MM.1S (cell line): Measurements from ENCODE around the gene PATJ.

Experiments
- CTCF ChIP-seq: fragments of 300-600 bp; sonication (generic); IDR thresholded peaks from 2 replicates; pipeline ENCODE4 v1.5.1; 2016; ENCODE audit warnings: antibody characterized with exemption, low read length, mixed read lengths
- EZH2 ChIP-seq: fragments of 300-600 bp; sonication (generic); optimal IDR thresholded peaks from 2 replicates; pipeline ENCODE3; 2017; ENCODE audit warnings: low read depth, mild to moderate bottlenecking, antibody characterized with exemption, low read length, mixed read lengths

- TF ChIP-seq CTCF (no peak), EZH2 (no peak)
Observed at GRCh38 chr1:61992257-61992656, 250.0 kb downstream of the PATJ start.
